ENCODE results near the gene MAEA. TPM values are rescaled to one million over a fixed set of nuclear protein-coding genes. Genes with fewer than 3 reads are reported as not detected.

The MAEA gene
- total RNA-seq, 1 experiment from 2014 or later, result 81.1 TPM

GRCh38 chr4:1336088-1336491 lies 46.4 kb downstream of the MAEA start:
- CTCF ChIA-PET, result no interaction called here
- intact Hi-C loops (cut with micrococcal nuclease; ENCODE audit: unreplicated experiment), result no loop called here
- Histone ChIP-seq H3K4me3 (ENCODE audit: low read depth, low read length) (no peak overlapping the region), H3K36me3 (ENCODE audit: control insufficient read depth, insufficient read depth, low read length) (peaks cover 8% of the 10 kb centered on the region), H3K9me3 (no peaks in the 10 kb centered on the region), H3K4me1 (no peaks in the 10 kb centered on the region), H3K27me3 (replicated peaks; ENCODE audit: control insufficient read depth, insufficient read depth, low read length) (no peaks in the 10 kb centered on the region)
- no peak for DNase-seq
- Mint-ChIP-seq H3K4me1 (ENCODE audit: low read depth, unreplicated experiment) (peaks cover 13% of the 10 kb centered on the region), H3K4me3 (ENCODE audit: unreplicated experiment) (no peak overlapping the region), H3K9me3 (ENCODE audit: unreplicated experiment) (no peaks in the 10 kb centered on the region), H3K27ac (ENCODE audit: unreplicated experiment) (no peak overlapping the region), H3K36me3 (ENCODE audit: insufficient read depth, unreplicated experiment) (peaks cover 72% of the 10 kb centered on the region), H3K27me3 (ENCODE audit: insufficient read depth, unreplicated experiment) (no peaks in the 10 kb centered on the region)
- no TSS peak for BruUV-seq (replicated peaks)
- TF ChIP-seq, protein P1, sequence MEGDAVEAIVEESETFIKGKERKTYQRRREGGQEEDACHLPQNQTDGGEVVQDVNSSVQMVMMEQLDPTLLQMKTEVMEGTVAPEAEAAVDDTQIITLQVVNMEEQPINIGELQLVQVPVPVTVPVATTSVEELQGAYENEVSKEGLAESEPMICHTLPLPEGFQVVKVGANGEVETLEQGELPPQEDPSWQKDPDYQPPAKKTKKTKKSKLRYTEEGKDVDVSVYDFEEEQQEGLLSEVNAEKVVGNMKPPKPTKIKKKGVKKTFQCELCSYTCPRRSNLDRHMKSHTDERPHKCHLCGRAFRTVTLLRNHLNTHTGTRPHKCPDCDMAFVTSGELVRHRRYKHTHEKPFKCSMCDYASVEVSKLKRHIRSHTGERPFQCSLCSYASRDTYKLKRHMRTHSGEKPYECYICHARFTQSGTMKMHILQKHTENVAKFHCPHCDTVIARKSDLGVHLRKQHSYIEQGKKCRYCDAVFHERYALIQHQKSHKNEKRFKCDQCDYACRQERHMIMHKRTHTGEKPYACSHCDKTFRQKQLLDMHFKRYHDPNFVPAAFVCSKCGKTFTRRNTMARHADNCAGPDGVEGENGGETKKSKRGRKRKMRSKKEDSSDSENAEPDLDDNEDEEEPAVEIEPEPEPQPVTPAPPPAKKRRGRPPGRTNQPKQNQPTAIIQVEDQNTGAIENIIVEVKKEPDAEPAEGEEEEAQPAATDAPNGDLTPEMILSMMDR (IDR thresholded peaks at IDR 0.05; ENCODE audit: insufficient read depth in 1 of 2, low read depth in 1 of 2, low read length in 1 of 2, severe bottlenecking in 1 of 2, unreplicated experiment in 1 of 2), result no peak
- POLR2A ChIA-PET, result no interaction called here

- no peak overlapping the region for H3K4me3 ChIP-seq (ENCODE audit: low read depth, low read length)
- POLR2A ChIA-PET, result no interaction called here
- H3K4me3 Mint-ChIP-seq (ENCODE audit: unreplicated experiment), result peak overlapping the region; percentile 10
- H3K4me1 Mint-ChIP-seq (ENCODE audit: low read depth, unreplicated experiment), result peaks cover 13% of the 10 kb centered on the region
- peak overlapping the region; percentile 84 for H3K27ac Mint-ChIP-seq (ENCODE audit: unreplicated experiment)
- no peaks in the 10 kb centered on the region for H3K9me3 Mint-ChIP-seq (ENCODE audit: unreplicated experiment)
- H3K9me3 ChIP-seq, result no peaks in the 10 kb centered on the region
- H3K36me3 ChIP-seq (ENCODE audit: control insufficient read depth, insufficient read depth, low read length), result peaks cover 8% of the 10 kb centered on the region
- peaks cover 72% of the 10 kb centered on the region for H3K36me3 Mint-ChIP-seq (ENCODE audit: insufficient read depth, unreplicated experiment)
- no peaks in the 10 kb centered on the region for H3K4me1 ChIP-seq
- BruUV-seq (replicated peaks), result no TSS peak
- CTCF ChIA-PET, result no interaction called here
- DNase-seq, result peak in 1 of 2 experiments; percentile 24
- no peaks in the 10 kb centered on the region for H3K27me3 Mint-ChIP-seq (ENCODE audit: insufficient read depth, unreplicated experiment)
- H3K27me3 ChIP-seq (replicated peaks; ENCODE audit: control insufficient read depth, insufficient read depth, low read length), result no peaks in the 10 kb centered on the region
- intact Hi-C loops (cut with micrococcal nuclease; ENCODE audit: unreplicated experiment), result no loop called here
- TF ChIP-seq, protein P1 (IDR thresholded peaks at IDR 0.05; ENCODE audit: insufficient read depth in 1 of 2, low read depth in 1 of 2, low read length in 1 of 2, severe bottlenecking in 1 of 2, unreplicated experiment in 1 of 2), result no peak
These were observed 47.7 kb downstream of the MAEA start for GRCh38 chr4:1337376-1337831.

DNA sequence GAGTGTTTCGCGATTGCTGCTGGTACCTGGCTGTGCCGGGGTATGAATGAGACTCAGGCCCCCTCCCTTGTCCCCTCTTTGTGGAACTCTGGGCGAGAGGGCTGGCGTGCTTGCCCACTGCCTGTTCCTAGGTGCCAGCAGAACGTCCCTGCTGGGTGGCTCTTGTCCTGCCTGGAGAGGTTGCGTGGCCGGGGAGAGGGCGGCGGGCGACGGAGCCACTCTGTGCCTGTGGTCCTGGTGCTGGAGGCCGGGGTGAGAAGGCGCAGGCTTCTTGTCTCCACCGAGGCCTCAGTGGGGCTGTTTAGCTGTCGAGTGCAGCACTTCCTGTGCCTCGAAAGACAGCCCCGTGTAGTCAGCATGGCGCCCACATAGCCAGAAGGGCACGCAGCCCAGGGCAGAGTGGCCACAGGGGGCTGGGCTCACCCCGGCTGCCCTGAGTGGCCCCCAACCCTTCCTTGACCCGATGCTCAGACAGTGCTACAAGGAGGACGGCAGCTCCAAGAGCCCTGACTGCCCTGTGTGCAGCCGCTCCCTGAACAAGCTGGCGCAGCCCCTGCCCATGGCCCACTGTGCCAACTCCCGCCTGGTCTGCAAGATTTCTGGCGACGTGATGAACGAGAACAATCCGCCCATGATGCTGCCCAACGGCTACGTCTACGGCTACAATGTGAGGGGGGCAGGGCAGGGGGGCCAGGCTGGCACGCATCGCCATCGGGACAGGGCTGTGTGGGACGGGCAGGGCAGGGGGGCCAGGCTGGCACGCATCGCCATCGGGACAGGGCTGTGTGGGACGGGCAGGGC lies 48.5 kb downstream of the MAEA start:
- no TSS peak for BruUV-seq (replicated peaks)
- ChIA-PET POLR2A (no interaction called here), CTCF (no interaction called here)
- Mint-ChIP-seq H3K36me3 (ENCODE audit: insufficient read depth, unreplicated experiment) (peaks cover 72% of the 10 kb centered on the region), H3K4me1 (ENCODE audit: low read depth, unreplicated experiment) (peaks cover 13% of the 10 kb centered on the region), H3K27me3 (ENCODE audit: insufficient read depth, unreplicated experiment) (no peaks in the 10 kb centered on the region), H3K27ac (ENCODE audit: unreplicated experiment) (peak overlapping the region; percentile 84), H3K9me3 (ENCODE audit: unreplicated experiment) (no peaks in the 10 kb centered on the region), H3K4me3 (ENCODE audit: unreplicated experiment) (peak overlapping the region; percentile 10)
- intact Hi-C loops (cut with micrococcal nuclease; ENCODE audit: unreplicated experiment), result no loop called here
- DNase-seq, result no peak
- H3K4me1 ChIP-seq, result no peaks in the 10 kb centered on the region
- H3K9me3 ChIP-seq, result no peaks in the 10 kb centered on the region
- H3K4me3 ChIP-seq (ENCODE audit: low read depth, low read length), result no peak overlapping the region
- TF ChIP-seq, protein P1 (IDR thresholded peaks at IDR 0.05; ENCODE audit: insufficient read depth in 1 of 2, low read depth in 1 of 2, low read length in 1 of 2, severe bottlenecking in 1 of 2, unreplicated experiment in 1 of 2), result no peak
- peaks cover 8% of the 10 kb centered on the region for H3K36me3 ChIP-seq (ENCODE audit: control insufficient read depth, insufficient read depth, low read length)
- H3K27me3 ChIP-seq (replicated peaks; ENCODE audit: control insufficient read depth, insufficient read depth, low read length), result no peaks in the 10 kb centered on the region
